Activated CD8-positive, alpha-beta T cell treated with anti-CD3 and anti-CD28 coated beads, Interleukin-2, amount 10 ng/mL, durations not matched to agents 7 days and 5 days (primary cell): ENCODE results near the gene SIAH2. TPM values are rescaled to one million over a fixed set of nuclear protein-coding genes. Genes with fewer than 3 reads are reported as not detected.

Experiments
- ATAC-seq: fragments of 150-1000 bp; cut with Tn5 transposase; one replicate; pipeline ENCODE4 v1.10.0; 2021; ENCODE audit warnings: moderate library complexity
- CTCF ChIA-PET: fragments of 350-600 bp; sonication (Branson Sonifier 250); formaldehyde crosslinking; loops from one replicate; lab custom pipeline; 2021; ENCODE audit warnings: antibody characterized with exemption; lab: Charles Lee
- POLR2A ChIA-PET: fragments of 350-600 bp; sonication (Branson Sonifier 250); formaldehyde crosslinking; loops from one replicate; lab custom pipeline; 2021; ENCODE audit warnings: antibody characterized with exemption; lab: Charles Lee
- DNase-seq: peaks from one replicate; pipeline ENCODE4 v3.0.0-alpha.2; 2020
- H3K27ac Mint-ChIP-seq: one replicate; pipeline ENCODE4 v1.8.0; 2021; ENCODE audit warnings: mild to moderate bottlenecking, mixed read lengths
- H3K27me3 Mint-ChIP-seq: one replicate; pipeline ENCODE4 v1.8.0; 2021; ENCODE audit warnings: low read depth, mixed read lengths
- H3K36me3 Mint-ChIP-seq: one replicate; pipeline ENCODE4 v1.8.0; 2021; ENCODE audit warnings: low read depth, mixed read lengths
- H3K4me1 Mint-ChIP-seq: one replicate; pipeline ENCODE4 v1.8.0; 2021; ENCODE audit warnings: low read depth, mixed read lengths
- H3K4me3 Mint-ChIP-seq: one replicate; pipeline ENCODE4 v1.8.0; 2021; ENCODE audit warnings: mild to moderate bottlenecking, mixed read lengths
- H3K9me3 Mint-ChIP-seq: one replicate; pipeline ENCODE4 v1.8.0; 2022; ENCODE audit warnings: mixed read lengths; ENCODE audit not compliant: insufficient read depth
- total RNA-seq, 2 experiments: library from RNA; stranded (reverse); gene quantifications; one replicate each; pipeline ENCODE4 v1.2.3, GENCODE V29; 2021

The SIAH2 gene
- total RNA-seq, 2 experiments from 2014 or later = 31.5 to 32.3 TPM

GRCh38 chr3:150710097-150710496 lies 52.9 kb downstream of the SIAH2 start:
- no peak for ATAC-seq
- DNase-seq = no peak
- H3K36me3 Mint-ChIP-seq = peaks cover 35% of the 10 kb centered on the region
- no peak overlapping the region for H3K4me3 Mint-ChIP-seq
- ChIA-PET CTCF (interaction anchor here (0.8 to 1.7 kb wide), 2 partner anchors 11 to 144 kb away, joined by 3 to 8 read pairs; no protein-coding TSS in a partner anchor), POLR2A (no interaction called here)
- peaks cover 5% of the 10 kb centered on the region for H3K9me3 Mint-ChIP-seq
- H3K27me3 Mint-ChIP-seq = peaks cover 3% of the 10 kb centered on the region
- H3K27ac Mint-ChIP-seq = no peak overlapping the region
- peaks cover 5% of the 10 kb centered on the region for H3K4me1 Mint-ChIP-seq

GRCh38 chr3:150703756-150704344 lies 59.1 kb downstream of the SIAH2 start, which contains the start of gene ERICH6:
Gene ERICH6, minus strand, starts transcription at chr3:150703920. Its CDS starts 22 bp downstream, at chr3:150703898.
- Mint-ChIP-seq H3K36me3 (peaks cover 17% of the 10 kb centered on the region), H3K27ac (peak within 1 kb of the TSS; percentile 99), H3K27me3 (peaks cover 5% of the 10 kb centered on the region), H3K9me3 (no peaks in the 10 kb centered on the region), H3K4me3 (peak within 1 kb of the TSS; percentile 95), H3K4me1 (peaks cover 32% of the 10 kb centered on the region)
- ATAC-seq (peak; percentile 95), DNase-seq (peak; percentile 92)
- ChIA-PET POLR2A (interaction anchor here (0.7 to 3.4 kb wide), 12 partner anchors 8 to 295 kb away, joined by 3 to 31 read pairs (median 6); partner anchors contain the start of genes EIF2A, SELENOT, SERP1 and SIAH2), CTCF (interaction anchor here (0.6 to 1.8 kb wide), 5 partner anchors 17 to 75 kb away, joined by 3 to 6 read pairs (median 3); no protein-coding TSS in a partner anchor)

GRCh38 chr3:150703299-150703755 lies 59.6 kb downstream of the SIAH2 start:
- H3K9me3 Mint-ChIP-seq = no peaks in the 10 kb centered on the region
- ATAC-seq (no peak), DNase-seq (peak; percentile 66)
- H3K4me3 Mint-ChIP-seq = peak overlapping the region; percentile 95
- H3K36me3 Mint-ChIP-seq = peaks cover 13% of the 10 kb centered on the region
- CTCF ChIA-PET = interaction anchor here (0.6 to 1.8 kb wide), 6 partner anchors 17 to 74 kb away, joined by 3 to 6 read pairs (median 3); no protein-coding TSS in a partner anchor
- peaks cover 32% of the 10 kb centered on the region for H3K4me1 Mint-ChIP-seq
- peak overlapping the region; percentile 99 for H3K27ac Mint-ChIP-seq
- H3K27me3 Mint-ChIP-seq = peaks cover 5% of the 10 kb centered on the region
- POLR2A ChIA-PET = interaction anchor here (0.7 to 3.4 kb wide), 11 partner anchors 9 to 294 kb away, joined by 3 to 31 read pairs (median 6); partner anchors contain the start of genes EIF2A, SELENOT, SERP1 and SIAH2

- no peak overlapping the region for H3K4me3 Mint-ChIP-seq
Measured at GRCh38 chr3:150699068-150699639, 63.8 kb downstream of the SIAH2 start.

GRCh38 chr3:150697646-150698045 lies 65.3 kb downstream of the SIAH2 start:
- ATAC-seq = no peak
- ChIA-PET CTCF (interaction anchor here (1.2 kb wide), 1 partner anchor 17 kb away, joined by 3 read pairs; no protein-coding TSS in a partner anchor), POLR2A (no interaction called here)

More at GRCh38 chr3:150699068-150699639, 63.8 kb downstream of the SIAH2 start:
- no peak for DNase-seq
- Mint-ChIP-seq H3K9me3 (peaks cover 3% of the 10 kb centered on the region), H3K27ac (no peak overlapping the region), H3K36me3 (peaks cover 3% of the 10 kb centered on the region), H3K4me1 (peaks cover 27% of the 10 kb centered on the region), H3K27me3 (peaks cover 15% of the 10 kb centered on the region)
- ChIA-PET CTCF (no interaction called here), POLR2A (interaction anchor here (0.6 kb wide), 1 partner anchor 28 kb away, joined by 3 read pairs; no protein-coding TSS in a partner anchor)
- ATAC-seq = no peak

GRCh38 chr3:150691414-150692040 lies 71.4 kb downstream of the SIAH2 start:
- no peak for ATAC-seq
- peaks cover 9% of the 10 kb centered on the region for H3K9me3 Mint-ChIP-seq
- H3K4me3 Mint-ChIP-seq = no peak overlapping the region
- H3K4me1 Mint-ChIP-seq = no peaks in the 10 kb centered on the region
- ChIA-PET CTCF (no interaction called here), POLR2A (no interaction called here)
- H3K36me3 Mint-ChIP-seq = peaks cover 6% of the 10 kb centered on the region
- H3K27me3 Mint-ChIP-seq = peaks cover 2% of the 10 kb centered on the region
- no peak overlapping the region for H3K27ac Mint-ChIP-seq
- no peak for DNase-seq

More at GRCh38 chr3:150697646-150698045, 65.3 kb downstream of the SIAH2 start:
- no peak for DNase-seq
- H3K36me3 Mint-ChIP-seq = peaks cover 3% of the 10 kb centered on the region
- H3K9me3 Mint-ChIP-seq = peaks cover 3% of the 10 kb centered on the region
- no peak overlapping the region for H3K27ac Mint-ChIP-seq
- H3K4me1 Mint-ChIP-seq = peaks cover 14% of the 10 kb centered on the region
- peaks cover 15% of the 10 kb centered on the region for H3K27me3 Mint-ChIP-seq
- no peak overlapping the region for H3K4me3 Mint-ChIP-seq

Other genes with a start within 250 kb of the SIAH2 start
- 10 to 100 TPM; 83.4 to 87.3 TPM for gene SERP1, start 216.7 kb downstream of the SIAH2 start, total RNA-seq
- gene EIF2A, start 216.4 kb downstream of the SIAH2 start, total RNA-seq = 10 to 100 TPM; 77.0 to 89.0 TPM
- gene SELENOT, start 159.8 kb downstream of the SIAH2 start, total RNA-seq = 100 to 1,000 TPM in 1 of 2 experiments, 10 to 100 TPM in 1; 99.8 to 104 TPM
- gene ERICH6, start 59.2 kb downstream of the SIAH2 start, total RNA-seq = under 1 TPM; 0.21 to 0.60 TPM
- not detected for gene MINDY4B, start 142.3 kb upstream of the SIAH2 start, total RNA-seq
- not detected for gene CLRN1, start 209.6 kb upstream of the SIAH2 start, total RNA-seq